Right cardiac atrium (tissue), 5 donors: Measurements from ENCODE around the gene PSMD9. TPM values are rescaled to one million over a fixed set of nuclear protein-coding genes. Genes with fewer than 3 reads are reported as not detected.

Source experiments
- ATAC-seq, 2 donors: fragments of 200-7000 bp; cut with Tn5 transposase; one replicate each; pipeline versions ENCODE4 v1.8.0 to v1.9.1; 2020; ENCODE audit warnings: moderate library complexity in 2 of 2, mild to moderate bottlenecking in 1 of 2
- DNase-seq, 3 donors: peaks; one replicate each; pipeline ENCODE4 v3.0.0-alpha.2; 2020
- H3K27ac ChIP-seq: one replicate; pipeline ENCODE4 v1.5.1; 2013; ENCODE audit warnings: mild to moderate bottlenecking, low read length, control low read depth, moderate library complexity
- H3K27me3 ChIP-seq: one replicate; pipeline ENCODE4 v1.6.1; 2013; ENCODE audit not compliant: control insufficient read depth, insufficient read depth
- H3K4me1 ChIP-seq: one replicate; pipeline ENCODE4 v1.6.1; 2013; ENCODE audit warnings: low read length; ENCODE audit not compliant: control insufficient read depth, insufficient read depth
- H3K4me3 ChIP-seq: one replicate; pipeline ENCODE4 v1.5.1; 2013; ENCODE audit warnings: low read length, control low read depth
- H3K9me3 ChIP-seq: one replicate; pipeline ENCODE4 v1.6.1; 2013; ENCODE audit warnings: low read length; ENCODE audit not compliant: control insufficient read depth
- WGBS: extraction: QIAGEN DNeasy Blood & Tissue Kit; methylation state at CpG from one replicate; pipeline ENCODE4 v1.1.7; 2013; 5-methylcytosine and 5-hydroxymethylcytosine counted together
- intact Hi-C, 4 donors: fragments of 100-400 bp; cut with DNase I; formaldehyde crosslinking; loops; one replicate each; pipeline versions ENCODE4 v1.11.0 to v1.14.0; 2022 to 2023
- polyA plus RNA-seq: library from polyadenylated mRNA; stranded (reverse); fragments of 200-250 nt; gene quantifications from one replicate; pipeline ENCODE4 v1.2.3, GENCODE V29; 2013
- total RNA-seq, 4 donors: library from RNA; stranded (reverse); fragmentation: NEBNext Ultra II Directional; extraction: Animal tissue kit (Norgen Biotek cat#: 25700); gene quantifications; one replicate each; pipeline ENCODE4 v1.2.1, GENCODE V29; 2021
- donor health status: healthy with polysubstance abuse.
- donor health status: DM: no; HTN: yes; CAD: no.
- donor health status: DM: no; HTN: no; CAD: no.
- donor health status: DM: no; HTN: yes; CAD: no; lungs with severe emphysema.
- donor health status: DM: yes; HTN: yes; CAD: no.

PSMD9 gene
- total and polyA plus RNA-seq, 5 donors, result 33.0 to 46.8 (median 34.2) TPM

DNA sequence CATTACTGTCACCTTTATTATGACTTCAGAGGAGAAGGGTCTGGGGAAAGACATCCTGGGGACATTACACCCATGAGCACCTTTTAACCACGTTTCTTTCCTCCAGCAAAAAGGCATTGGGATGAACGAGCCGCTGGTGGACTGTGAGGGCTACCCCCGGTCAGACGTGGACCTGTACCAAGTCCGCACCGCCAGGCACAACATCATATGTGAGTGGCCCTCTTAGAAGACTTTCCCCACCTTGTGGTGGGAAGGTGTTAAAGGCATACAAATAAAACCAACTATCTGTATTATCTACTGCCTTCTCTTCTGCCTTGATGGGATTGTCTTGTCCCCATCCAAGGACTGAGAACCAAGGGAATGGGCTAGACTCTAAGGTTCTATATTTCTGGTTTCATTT is 6.0 kb downstream of the PSMD9 start:
- Histone ChIP-seq H3K27me3 (no peaks in the 10 kb centered on the region), H3K9me3 (no peaks in the 10 kb centered on the region), H3K4me1 (no peaks in the 10 kb centered on the region), H3K27ac (no peak overlapping the region), H3K4me3 (no peak overlapping the region)
- ATAC-seq (no peak), DNase-seq (peak in 2 of 3 donors; percentile 54 to 57)
- 59% methylated on average over 7 of the region's 7 CpGs for WGBS
- intact Hi-C loops, result loop anchor here in 1 of 4 donors (5.0 kb wide), 1 partner anchor 97 kb away; no protein-coding TSS in a partner anchor

GRCh38 chr12:121898287-121898686 is 9.7 kb downstream of the PSMD9 start:
- H3K27ac ChIP-seq, result no peak overlapping the region
- intact Hi-C loops, result no loop called here
- no peaks in the 10 kb centered on the region for H3K27me3 ChIP-seq
- 89% methylated on average over 5 of the region's 5 CpGs for WGBS
- ATAC-seq (no peak), DNase-seq (no peak)
- H3K4me1 ChIP-seq, result no peaks in the 10 kb centered on the region
- no peak overlapping the region for H3K4me3 ChIP-seq
- no peaks in the 10 kb centered on the region for H3K9me3 ChIP-seq

GRCh38 chr12:121899590-121899989 is 11.0 kb downstream of the PSMD9 start:
- Histone ChIP-seq H3K9me3 (no peaks in the 10 kb centered on the region), H3K4me3 (no peak overlapping the region), H3K27ac (no peak overlapping the region), H3K27me3 (no peaks in the 10 kb centered on the region), H3K4me1 (no peaks in the 10 kb centered on the region)
- 91% methylated on average over 14 of the region's 14 CpGs for WGBS
- intact Hi-C loops, result no loop called here
- DNase-seq, result peak in 1 of 3 donors; percentile 53
- no peak for ATAC-seq

- DNase-seq (no peak), ATAC-seq (peak in 1 of 2 donors; percentile 39)
- intact Hi-C loops, result no loop called here
These were observed 14.6 kb downstream of the PSMD9 start for GRCh38 chr12:121903202-121903601.

DNA sequence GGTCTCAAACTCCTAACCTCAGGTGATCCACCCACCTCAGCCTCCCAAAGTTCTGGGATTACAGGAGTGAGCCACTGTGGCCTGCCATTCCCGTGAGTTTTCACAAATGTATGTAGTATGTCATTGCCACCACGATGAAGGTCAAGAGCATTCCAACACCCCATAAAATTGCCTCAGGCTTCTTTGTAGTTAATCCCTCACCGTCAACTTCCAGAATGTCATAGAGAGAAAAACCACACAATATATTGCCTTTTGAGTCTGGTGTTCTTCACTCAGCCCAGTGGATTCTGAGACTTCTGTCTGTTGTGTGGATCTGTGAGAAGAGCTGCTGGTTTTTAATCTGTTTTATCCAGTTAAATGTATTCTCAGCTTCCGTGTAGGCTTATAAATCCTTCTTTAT is 17.2 kb downstream of the PSMD9 start:
- Histone ChIP-seq H3K27ac (no peak overlapping the region), H3K27me3 (no peaks in the 10 kb centered on the region), H3K9me3 (no peaks in the 10 kb centered on the region), H3K4me3 (no peak overlapping the region), H3K4me1 (no peaks in the 10 kb centered on the region)
- intact Hi-C loops, result no loop called here
- WGBS, result 74% methylated on average over 4 of the region's 4 CpGs
- no peak for DNase-seq
- ATAC-seq, result no peak

More at GRCh38 chr12:121903202-121903601, 14.6 kb downstream of the PSMD9 start:
- no peaks in the 10 kb centered on the region for H3K4me1 ChIP-seq
- H3K4me3 ChIP-seq, result no peak overlapping the region
- 95% methylated on average over 2 of the region's 2 CpGs for WGBS
- H3K27me3 ChIP-seq, result no peaks in the 10 kb centered on the region
- no peaks in the 10 kb centered on the region for H3K9me3 ChIP-seq
- H3K27ac ChIP-seq, result no peak overlapping the region

GRCh38 chr12:121908702-121909101 is 20.1 kb downstream of the PSMD9 start:
- Histone ChIP-seq H3K9me3 (no peaks in the 10 kb centered on the region), H3K4me1 (no peaks in the 10 kb centered on the region), H3K4me3 (no peak overlapping the region), H3K27ac (no peak overlapping the region), H3K27me3 (no peaks in the 10 kb centered on the region)
- intact Hi-C loops, result no loop called here
- WGBS, result 67% methylated on average over 2 of the region's 2 CpGs
- ATAC-seq, result peak in 1 of 2 donors; percentile 35
- DNase-seq, result no peak

GRCh38 chr12:121911824-121912585 is 23.4 kb downstream of the PSMD9 start:
- DNase-seq (no peak), ATAC-seq (no peak)
- H3K27me3 ChIP-seq, result no peaks in the 10 kb centered on the region
- intact Hi-C loops, result loop anchor here in 1 of 4 donors (10.0 kb wide), 1 partner anchor 213 kb away; no protein-coding TSS in a partner anchor
- H3K9me3 ChIP-seq, result no peaks in the 10 kb centered on the region
- WGBS, result 95% methylated on average over 14 of the region's 14 CpGs
- no peak overlapping the region for H3K27ac ChIP-seq
- H3K4me1 ChIP-seq, result no peaks in the 10 kb centered on the region
- no peak overlapping the region for H3K4me3 ChIP-seq

- H3K4me1 ChIP-seq, result no peaks in the 10 kb centered on the region
- H3K4me3 ChIP-seq, result no peak overlapping the region
- no peak for ATAC-seq
- H3K27ac ChIP-seq, result no peak overlapping the region
- intact Hi-C loops, result loop anchor here in 1 of 4 donors (10.0 kb wide), 1 partner anchor 209 kb away; no protein-coding TSS in a partner anchor
- no peaks in the 10 kb centered on the region for H3K27me3 ChIP-seq
- no peak for DNase-seq
- WGBS, result 76% methylated on average over 5 of the region's 5 CpGs
- no peaks in the 10 kb centered on the region for H3K9me3 ChIP-seq
These were observed 27.3 kb downstream of the PSMD9 start for GRCh38 chr12:121915841-121916321.

DNA sequence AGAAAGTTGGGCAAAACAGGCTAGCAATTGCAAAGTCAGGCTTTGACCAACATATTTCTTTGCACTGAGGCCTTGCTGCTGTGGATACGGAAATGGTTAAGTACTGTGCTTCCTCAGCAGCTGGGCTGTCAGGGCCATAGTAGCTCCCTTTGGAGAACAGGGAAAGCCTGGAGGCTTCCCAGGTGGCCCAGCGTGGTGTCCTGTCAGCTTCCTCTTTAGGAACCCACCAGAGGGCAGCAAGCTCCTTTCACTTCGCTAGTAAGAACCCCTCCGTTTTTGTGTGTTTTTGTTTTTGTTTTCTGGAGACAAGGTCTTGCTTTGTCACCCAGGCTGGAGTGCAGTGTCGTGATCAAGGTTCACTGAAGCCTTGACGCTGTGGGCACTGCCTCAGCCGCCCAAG is 28.1 kb downstream of the PSMD9 start:
- H3K4me3 ChIP-seq, result no peak overlapping the region
- no peaks in the 10 kb centered on the region for H3K9me3 ChIP-seq
- intact Hi-C loops, result loop anchor here in 1 of 4 donors (10.0 kb wide), 1 partner anchor 208 kb away; no protein-coding TSS in a partner anchor
- no peaks in the 10 kb centered on the region for H3K4me1 ChIP-seq
- no peaks in the 10 kb centered on the region for H3K27me3 ChIP-seq
- H3K27ac ChIP-seq, result no peak overlapping the region
- 84% methylated on average over 7 of the region's 7 CpGs for WGBS
- ATAC-seq (no peak), DNase-seq (no peak)

GRCh38 chr12:121917950-121918678 is 29.5 kb downstream of the PSMD9 start, which contains the start of gene CFAP251:
TSS of gene CFAP251 (plus strand) at chr12:121918592. CDS start at chr12:121921306, 2,714 bp downstream.
- Histone ChIP-seq H3K27ac (no peak within 1 kb of the TSS), H3K4me1 (no peaks in the 10 kb centered on the region), H3K4me3 (peak within 1 kb of the TSS; percentile 46), H3K9me3 (no peaks in the 10 kb centered on the region), H3K27me3 (no peaks in the 10 kb centered on the region)
- intact Hi-C loops, result loop anchor here in 1 of 4 donors (10.0 kb wide), 1 partner anchor 207 kb away; no protein-coding TSS in a partner anchor
- DNase-seq, result peak; percentile 98 to 99 (median 99)
- peak; percentile 94 to 96 for ATAC-seq
- 13% methylated on average over 41 of the region's 41 CpGs for WGBS

- Histone ChIP-seq H3K4me3 (peak overlapping the region; percentile 46), H3K27ac (no peak overlapping the region), H3K9me3 (no peaks in the 10 kb centered on the region), H3K27me3 (no peaks in the 10 kb centered on the region), H3K4me1 (no peaks in the 10 kb centered on the region)
- WGBS, result 15% methylated on average over 22 of the region's 22 CpGs
- no peak for ATAC-seq
- no peak for DNase-seq
- intact Hi-C loops, result loop anchor here in 1 of 4 donors (10.0 kb wide), 1 partner anchor 206 kb away; no protein-coding TSS in a partner anchor
These were observed 30.1 kb downstream of the PSMD9 start for GRCh38 chr12:121918679-121919038.
